Astrocyte of the cerebellum (primary cell): ENCODE measurements around the gene FREM2.

ENCODE experiments used
- DNase-seq: peaks from one replicate; pipeline ENCODE4 v3.0.0-alpha.2; 2011; ENCODE audit warnings: low read depth
- H3K4me3 ChIP-seq: 2 replicates; pipeline ENCODE4 v1.5.1; 2011; ENCODE audit warnings: mild to moderate bottlenecking, low read depth, low read length, moderate library complexity
- CTCF ChIP-seq: IDR thresholded peaks from 2 replicates; pipeline ENCODE4 v1.5.1; 2012; ENCODE audit warnings: low read length, low read depth, moderate library complexity, mild to moderate bottlenecking; ENCODE audit errors: missing control alignments
- in situ Hi-C: cut with HindIII; loops from 2 replicates; pipeline ENCODE4 v1.10.0; 2017; ENCODE audit warnings: low sequenced_read_pairs

Gene FREM2

GRCh38 chr13:38848360-38848759 is 161.5 kb downstream of the FREM2 start:
- DNase-seq = no peak
- no peak for TF ChIP-seq CTCF
- in situ Hi-C loops = no loop called here
- no peak overlapping the region for H3K4me3 ChIP-seq

GRCh38 chr13:38849315-38849714 is 162.4 kb downstream of the FREM2 start:
- in situ Hi-C loops = no loop called here
- DNase-seq = no peak
- H3K4me3 ChIP-seq = no peak overlapping the region
- no peak for TF ChIP-seq CTCF

- in situ Hi-C loops = no loop called here
- DNase-seq = no peak
- TF ChIP-seq CTCF = no peak
- no peak overlapping the region for H3K4me3 ChIP-seq
Observed at GRCh38 chr13:38850868-38851626, 164.2 kb downstream of the FREM2 start.

- no peak for DNase-seq
- no peak for TF ChIP-seq CTCF
- in situ Hi-C loops = no loop called here
- H3K4me3 ChIP-seq = no peak overlapping the region
Observed at GRCh38 chr13:38854226-38854625, 167.3 kb downstream of the FREM2 start.

- H3K4me3 ChIP-seq = no peak overlapping the region
- no peak for DNase-seq
- no peak for TF ChIP-seq CTCF
- in situ Hi-C loops = no loop called here
Observed at GRCh38 chr13:38856065-38856464, 169.2 kb downstream of the FREM2 start.

GRCh38 chr13:38862443-38862842 is 175.6 kb downstream of the FREM2 start:
- DNase-seq = no peak
- no peak for TF ChIP-seq CTCF
- in situ Hi-C loops = no loop called here
- H3K4me3 ChIP-seq = no peak overlapping the region
